HL-60 (cell line): Measurements from ENCODE around the gene SMIM20.
A peak's percentile ranks its signal among the peaks of the same experiment; 100 is the strongest.

Experiments
- DNase-seq, 2 experiments: peaks; one replicate each; pipeline ENCODE4 v3.0.0-alpha.2; 2010 to 2020; ENCODE audit warnings: low read depth in 1 of 2, low spot score in 1 of 2
- H3K27ac ChIP-seq: fragments of 250-450 bp; sonication (Bioruptor Pico); replicated peaks from 2 replicates; pipeline ENCODE4 v1.5.1; 2020; ENCODE audit warnings: mild to moderate bottlenecking, moderate library complexity
- H3K27me3 ChIP-seq: fragments of 250-450 bp; sonication (Bioruptor Pico); 2 replicates; pipeline ENCODE4 v1.5.1; 2021; ENCODE audit warnings: mild to moderate bottlenecking, moderate library complexity; ENCODE audit not compliant: insufficient read depth, poor library complexity, severe bottlenecking
- H3K4me3 ChIP-seq: replicated peaks from 2 replicates; pipeline ENCODE4 v1.5.1; 2011; ENCODE audit warnings: mild to moderate bottlenecking, control low read depth, low read length; ENCODE audit not compliant: insufficient read depth
- GABPA ChIP-seq: IDR thresholded peaks from 2 replicates; pipeline ENCODE4 v1.6.1; 2012; ENCODE audit warnings: low read depth
- POLR2AphosphoS5 ChIP-seq: IDR thresholded peaks from 2 replicates; pipeline ENCODE4 v1.6.1; 2012; ENCODE audit warnings: low read depth
- REST ChIP-seq: IDR thresholded peaks from 2 replicates; pipeline ENCODE4 v1.6.1; 2012; ENCODE audit warnings: low read depth; ENCODE audit not compliant: insufficient replicate concordance
- SPI1 ChIP-seq: IDR thresholded peaks from 2 replicates; pipeline ENCODE4 v1.6.1; 2012; ENCODE audit warnings: low read depth, mild to moderate bottlenecking, borderline replicate concordance
- TF ChIP-seq, protein P1 (sequence below): IDR thresholded peaks from one replicate; pipeline ENCODE4 v1.5.1; 2011; ENCODE audit warnings: low read length, control low read depth, inconsistent platforms; ENCODE audit not compliant: insufficient read depth

SMIM20 gene

DNA sequence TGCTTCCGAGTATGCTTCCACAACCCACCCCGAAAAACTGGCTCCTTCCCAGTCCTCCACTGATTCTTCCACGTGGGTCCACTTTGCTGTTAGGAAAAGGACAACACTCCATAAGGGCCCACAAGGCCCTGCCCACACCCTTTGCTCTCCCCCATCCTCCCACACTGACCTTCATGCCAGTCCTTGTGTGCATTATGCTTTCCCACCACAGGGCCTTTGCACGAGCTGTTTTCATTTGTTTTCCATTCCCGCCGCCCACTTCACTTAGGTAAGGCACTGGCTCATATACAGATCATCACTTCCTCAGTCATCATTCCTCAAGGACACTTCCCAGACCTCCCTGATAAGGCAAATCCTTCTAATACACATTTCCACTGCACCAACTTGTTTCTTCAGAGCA, 34.4 kb upstream of the SMIM20 start:
- no peak for DNase-seq
- TF ChIP-seq, protein P1, sequence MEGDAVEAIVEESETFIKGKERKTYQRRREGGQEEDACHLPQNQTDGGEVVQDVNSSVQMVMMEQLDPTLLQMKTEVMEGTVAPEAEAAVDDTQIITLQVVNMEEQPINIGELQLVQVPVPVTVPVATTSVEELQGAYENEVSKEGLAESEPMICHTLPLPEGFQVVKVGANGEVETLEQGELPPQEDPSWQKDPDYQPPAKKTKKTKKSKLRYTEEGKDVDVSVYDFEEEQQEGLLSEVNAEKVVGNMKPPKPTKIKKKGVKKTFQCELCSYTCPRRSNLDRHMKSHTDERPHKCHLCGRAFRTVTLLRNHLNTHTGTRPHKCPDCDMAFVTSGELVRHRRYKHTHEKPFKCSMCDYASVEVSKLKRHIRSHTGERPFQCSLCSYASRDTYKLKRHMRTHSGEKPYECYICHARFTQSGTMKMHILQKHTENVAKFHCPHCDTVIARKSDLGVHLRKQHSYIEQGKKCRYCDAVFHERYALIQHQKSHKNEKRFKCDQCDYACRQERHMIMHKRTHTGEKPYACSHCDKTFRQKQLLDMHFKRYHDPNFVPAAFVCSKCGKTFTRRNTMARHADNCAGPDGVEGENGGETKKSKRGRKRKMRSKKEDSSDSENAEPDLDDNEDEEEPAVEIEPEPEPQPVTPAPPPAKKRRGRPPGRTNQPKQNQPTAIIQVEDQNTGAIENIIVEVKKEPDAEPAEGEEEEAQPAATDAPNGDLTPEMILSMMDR: no peak
- TF ChIP-seq GABPA (no peak), POLR2AphosphoS5 (no peak), REST (no peak)
- Histone ChIP-seq H3K27ac (peak overlapping the region; percentile 24; the same call in 1 of the 2 replicates), H3K27me3 (no peaks in the 10 kb centered on the region), H3K4me3 (no peak overlapping the region)

- H3K27me3 ChIP-seq: no peaks in the 10 kb centered on the region
- H3K4me3 ChIP-seq: no peak overlapping the region
- peak overlapping the region; percentile 24; the same call in 1 of the 2 replicates for H3K27ac ChIP-seq
- peak in 1 of 2 experiments; percentile 29 for DNase-seq
- TF ChIP-seq REST (no peak), POLR2AphosphoS5 (no peak), SPI1 (peak; percentile 19; the same call in 1 of the 2 replicates)
- TF ChIP-seq, protein P1: no peak
These were observed 33.9 kb upstream of the SMIM20 start for GRCh38 chr4:25879991-25880651.

GRCh38 chr4:25881193-25881592, 32.8 kb upstream of the SMIM20 start:
- H3K27me3 ChIP-seq: no peaks in the 10 kb centered on the region
- no peak overlapping the region for H3K4me3 ChIP-seq
- H3K27ac ChIP-seq: no peak overlapping the region
- TF ChIP-seq SPI1 (peak; percentile 70), POLR2AphosphoS5 (no peak)
- no peak for DNase-seq

DNA sequence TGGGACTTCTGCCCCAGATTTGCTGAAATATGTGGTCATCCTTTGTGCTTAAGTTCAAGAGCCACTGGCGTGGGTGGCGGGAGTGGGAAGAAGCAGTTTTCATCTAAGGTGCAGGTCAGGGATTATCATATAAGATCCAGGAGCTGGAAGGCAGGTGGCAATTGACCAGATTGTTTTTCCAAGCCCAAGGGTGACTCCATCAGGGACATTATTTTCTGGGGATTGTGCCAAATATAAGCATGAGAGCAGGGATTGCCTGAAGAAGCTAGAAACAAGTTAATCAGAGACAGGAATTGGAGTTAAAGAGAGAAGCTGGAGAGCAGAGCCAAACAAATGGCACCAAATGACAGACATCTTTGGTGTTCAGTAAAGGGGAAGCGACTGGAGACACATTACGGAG, 31.8 kb upstream of the SMIM20 start:
- Histone ChIP-seq H3K4me3 (no peak overlapping the region), H3K27ac (no peak overlapping the region), H3K27me3 (no peaks in the 10 kb centered on the region)
- no peak for DNase-seq
- TF ChIP-seq REST: no peak
- TF ChIP-seq POLR2AphosphoS5: no peak
- no peak for TF ChIP-seq SPI1
- TF ChIP-seq GABPA: no peak
- TF ChIP-seq, protein P1: no peak
